Fibroblast of mammary gland (primary cell): ENCODE results near the gene GDPD5.

Source experiments
- DNase-seq: peaks from one replicate; pipeline ENCODE4 v3.0.0-alpha.2; 2010; ENCODE audit warnings: low read depth
- H3K4me3 ChIP-seq: 2 replicates; pipeline ENCODE4 v1.5.1; 2011; ENCODE audit warnings: low read depth, mild to moderate bottlenecking, low read length, moderate library complexity; ENCODE audit not compliant: control insufficient read depth
- CTCF ChIP-seq: conservative IDR thresholded peaks from 2 replicates; pipeline ENCODE4 v1.5.1; 2011; ENCODE audit warnings: low read depth, low read length, inconsistent platforms; ENCODE audit not compliant: control insufficient read depth, insufficient read depth

Gene GDPD5

GRCh38 chr11:75434886-75435570, 90.7 kb downstream of the GDPD5 start:
- no peak for TF ChIP-seq CTCF
- no peak for DNase-seq
- H3K4me3 ChIP-seq, result no peak overlapping the region

GRCh38 chr11:75434051-75434450, 91.7 kb downstream of the GDPD5 start:
- TF ChIP-seq CTCF, result no peak
- DNase-seq, result no peak
- H3K4me3 ChIP-seq, result no peak overlapping the region

- no peak overlapping the region for H3K4me3 ChIP-seq
- no peak for TF ChIP-seq CTCF
- DNase-seq, result no peak
These were observed 92.3 kb downstream of the GDPD5 start for GRCh38 chr11:75433443-75433842.

GRCh38 chr11:75432911-75433321, 92.8 kb downstream of the GDPD5 start, which contains the start of gene KLHL35:
Gene KLHL35 (minus strand): TSS chr11:75433203. CDS start chr11:75430629, 2,574 bp downstream.
- TF ChIP-seq CTCF, result no peak
- DNase-seq, result no peak
- H3K4me3 ChIP-seq, result no peak within 1 kb of the TSS

GRCh38 chr11:75431533-75432525, 93.9 kb downstream of the GDPD5 start:
- no peak for DNase-seq
- no peak overlapping the region for H3K4me3 ChIP-seq
- TF ChIP-seq CTCF, result no peak

- DNase-seq, result no peak
- no peak for TF ChIP-seq CTCF
- H3K4me3 ChIP-seq, result no peak overlapping the region
These were observed 94.8 kb downstream of the GDPD5 start for GRCh38 chr11:75430714-75431532.
